Progenitor cell of endocrine pancreas (in vitro differentiated cells): Measurements from ENCODE around the gene UCKL1. TPM values are rescaled to one million over a fixed set of nuclear protein-coding genes. Genes with fewer than 3 reads are reported as not detected.

Experiments
- DNase-seq: peaks from one replicate; pipeline ENCODE4 v3.0.0; 2021; ENCODE audit warnings: low spot score; ENCODE audit not compliant: unreplicated experiment
- H3K27ac Mint-ChIP-seq: 2 replicates; pipeline ENCODE4 v1.8.0; 2021; ENCODE audit warnings: mild to moderate bottlenecking, moderate library complexity, mixed read lengths
- H3K27me3 Mint-ChIP-seq: 2 replicates; pipeline ENCODE4 v1.8.0; 2021; ENCODE audit warnings: mixed read lengths
- H3K36me3 Mint-ChIP-seq: 2 replicates; pipeline ENCODE4 v1.8.0; 2022; ENCODE audit warnings: mixed read lengths; ENCODE audit not compliant: insufficient read depth
- H3K4me1 Mint-ChIP-seq: 2 replicates; pipeline ENCODE4 v1.8.0; 2021; ENCODE audit warnings: low read depth, mixed read lengths
- H3K4me3 Mint-ChIP-seq: 2 replicates; pipeline ENCODE4 v1.8.0; 2021; ENCODE audit warnings: low read depth, mild to moderate bottlenecking, moderate library complexity, mixed read lengths
- H3K9me3 Mint-ChIP-seq: 2 replicates; pipeline ENCODE4 v1.8.0; 2021; ENCODE audit warnings: low read depth, mixed read lengths
- CTCF ChIP-seq: fragments of 200-600 bp; sonication (generic); IDR thresholded peaks from one replicate; pipeline ENCODE4 v1.5.0; 2021; ENCODE audit warnings: antibody characterized with exemption, mild to moderate bottlenecking; ENCODE audit not compliant: unreplicated experiment
- total RNA-seq: library from RNA; stranded (reverse); gene quantifications from 2 replicates; pipeline ENCODE4 v1.2.1, GENCODE V29; 2021

UCKL1 gene
- total RNA-seq, 1 donor from 2014 or later: 79.2 TPM

GRCh38 chr20:63966944-63967322, 10.7 kb upstream of the UCKL1 start:
- Mint-ChIP-seq H3K36me3 (peaks cover 8% of the 10 kb centered on the region), H3K27ac (no peak overlapping the region), H3K9me3 (no peaks in the 10 kb centered on the region), H3K4me1 (peaks cover 6% of the 10 kb centered on the region), H3K4me3 (no peak overlapping the region), H3K27me3 (no peaks in the 10 kb centered on the region)
- TF ChIP-seq CTCF: no peak
- DNase-seq: peak; percentile 7

- Mint-ChIP-seq H3K36me3 (peaks cover 9% of the 10 kb centered on the region), H3K27me3 (no peaks in the 10 kb centered on the region), H3K27ac (no peak overlapping the region), H3K4me1 (peaks cover 6% of the 10 kb centered on the region), H3K9me3 (no peaks in the 10 kb centered on the region), H3K4me3 (no peak overlapping the region)
- no peak for DNase-seq
- no peak for TF ChIP-seq CTCF
These were observed 10.1 kb upstream of the UCKL1 start for GRCh38 chr20:63966172-63966943.

GRCh38 chr20:63964412-63964811, 8.2 kb upstream of the UCKL1 start:
- H3K9me3 Mint-ChIP-seq: no peaks in the 10 kb centered on the region
- H3K4me1 Mint-ChIP-seq: peaks cover 6% of the 10 kb centered on the region
- no peak overlapping the region for H3K27ac Mint-ChIP-seq
- TF ChIP-seq CTCF: no peak
- peaks cover 11% of the 10 kb centered on the region for H3K36me3 Mint-ChIP-seq
- H3K4me3 Mint-ChIP-seq: no peak overlapping the region
- no peaks in the 10 kb centered on the region for H3K27me3 Mint-ChIP-seq
- DNase-seq: no peak

GRCh38 chr20:63963784-63964301, 7.6 kb upstream of the UCKL1 start:
- Mint-ChIP-seq H3K27me3 (no peaks in the 10 kb centered on the region), H3K27ac (no peak overlapping the region), H3K4me1 (peaks cover 4% of the 10 kb centered on the region), H3K9me3 (no peaks in the 10 kb centered on the region), H3K4me3 (no peak overlapping the region), H3K36me3 (peaks cover 11% of the 10 kb centered on the region)
- TF ChIP-seq CTCF: no peak
- DNase-seq: no peak

- TF ChIP-seq CTCF: no peak
- Mint-ChIP-seq H3K36me3 (peaks cover 11% of the 10 kb centered on the region), H3K9me3 (no peaks in the 10 kb centered on the region)
These were observed 7.1 kb upstream of the UCKL1 start for GRCh38 chr20:63963348-63963741.

More at GRCh38 chr20:63963348-63963741, 7.1 kb upstream of the UCKL1 start:
- DNase-seq: no peak
- H3K27me3 Mint-ChIP-seq: no peaks in the 10 kb centered on the region
- H3K4me3 Mint-ChIP-seq: no peak overlapping the region
- H3K4me1 Mint-ChIP-seq: peaks cover 2% of the 10 kb centered on the region
- H3K27ac Mint-ChIP-seq: no peak overlapping the region
